Glutamatergic neuron (in vitro differentiated cells): ENCODE results near the gene POLDIP3. TPM values are rescaled to one million over a fixed set of nuclear protein-coding genes. Genes with fewer than 3 reads are reported as not detected.
"Not testable (repeated sequence)": the region's sequence is repeated elsewhere in the genome, so short reads cannot be mapped to it uniquely, and the experiment has no call there.

ENCODE experiments used
- DNase-seq: peaks from one replicate; pipeline ENCODE4 v3.0.0; 2022
- H3K27ac Mint-ChIP-seq: one replicate; pipeline ENCODE4 v1.8.0; 2020; ENCODE audit warnings: mild to moderate bottlenecking, mixed read lengths, inconsistent platforms; ENCODE audit not compliant: unreplicated experiment
- H3K27me3 Mint-ChIP-seq: one replicate; pipeline ENCODE4 v1.8.0; 2020; ENCODE audit warnings: mild to moderate bottlenecking, moderate library complexity, mixed read lengths, inconsistent platforms; ENCODE audit not compliant: unreplicated experiment
- H3K36me3 Mint-ChIP-seq: one replicate; pipeline ENCODE4 v1.8.0; 2020; ENCODE audit warnings: mild to moderate bottlenecking, mixed read lengths, inconsistent platforms; ENCODE audit not compliant: unreplicated experiment
- H3K4me1 Mint-ChIP-seq: one replicate; pipeline ENCODE4 v1.8.0; 2020; ENCODE audit warnings: mild to moderate bottlenecking, low read depth, mixed read lengths, inconsistent platforms; ENCODE audit not compliant: unreplicated experiment
- H3K4me3 Mint-ChIP-seq: one replicate; pipeline ENCODE4 v1.8.0; 2020; ENCODE audit warnings: mild to moderate bottlenecking, mixed read lengths, inconsistent platforms; ENCODE audit not compliant: unreplicated experiment
- H3K9me3 Mint-ChIP-seq: one replicate; pipeline ENCODE4 v1.8.0; 2020; ENCODE audit warnings: mild to moderate bottlenecking, moderate library complexity, mixed read lengths, inconsistent platforms; ENCODE audit not compliant: unreplicated experiment
- total RNA-seq: library from RNA; stranded (reverse); fragmentation: NEBNext Ultra II Directional; extraction: Animal tissue kit (Norgen Biotek cat#: 25700); gene quantifications from one replicate; pipeline ENCODE4 v1.2.1, GENCODE V29; 2021; ENCODE audit not compliant: unreplicated experiment
- TF ChIP-seq, protein P1 (sequence below): fragments of 200-600 bp; sonication (generic); IDR thresholded peaks from one replicate; pipeline ENCODE4 v1.5.0; 2021; ENCODE audit not compliant: partially characterized antibody, unreplicated experiment

Gene POLDIP3
- total RNA-seq, 1 donor from 2014 or later = 52.8 TPM

- Mint-ChIP-seq H3K27me3 (no peaks in the 10 kb centered on the region), H3K36me3 (no peaks in the 10 kb centered on the region), H3K27ac (no peak overlapping the region), H3K4me1 (no peaks in the 10 kb centered on the region), H3K9me3 (peaks cover 2% of the 10 kb centered on the region), H3K4me3 (no peak overlapping the region)
- TF ChIP-seq, protein P1, sequence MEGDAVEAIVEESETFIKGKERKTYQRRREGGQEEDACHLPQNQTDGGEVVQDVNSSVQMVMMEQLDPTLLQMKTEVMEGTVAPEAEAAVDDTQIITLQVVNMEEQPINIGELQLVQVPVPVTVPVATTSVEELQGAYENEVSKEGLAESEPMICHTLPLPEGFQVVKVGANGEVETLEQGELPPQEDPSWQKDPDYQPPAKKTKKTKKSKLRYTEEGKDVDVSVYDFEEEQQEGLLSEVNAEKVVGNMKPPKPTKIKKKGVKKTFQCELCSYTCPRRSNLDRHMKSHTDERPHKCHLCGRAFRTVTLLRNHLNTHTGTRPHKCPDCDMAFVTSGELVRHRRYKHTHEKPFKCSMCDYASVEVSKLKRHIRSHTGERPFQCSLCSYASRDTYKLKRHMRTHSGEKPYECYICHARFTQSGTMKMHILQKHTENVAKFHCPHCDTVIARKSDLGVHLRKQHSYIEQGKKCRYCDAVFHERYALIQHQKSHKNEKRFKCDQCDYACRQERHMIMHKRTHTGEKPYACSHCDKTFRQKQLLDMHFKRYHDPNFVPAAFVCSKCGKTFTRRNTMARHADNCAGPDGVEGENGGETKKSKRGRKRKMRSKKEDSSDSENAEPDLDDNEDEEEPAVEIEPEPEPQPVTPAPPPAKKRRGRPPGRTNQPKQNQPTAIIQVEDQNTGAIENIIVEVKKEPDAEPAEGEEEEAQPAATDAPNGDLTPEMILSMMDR = no peak
- no peak for DNase-seq
Measured at GRCh38 chr22:42565956-42566355, 48.7 kb downstream of the POLDIP3 start.

DNA sequence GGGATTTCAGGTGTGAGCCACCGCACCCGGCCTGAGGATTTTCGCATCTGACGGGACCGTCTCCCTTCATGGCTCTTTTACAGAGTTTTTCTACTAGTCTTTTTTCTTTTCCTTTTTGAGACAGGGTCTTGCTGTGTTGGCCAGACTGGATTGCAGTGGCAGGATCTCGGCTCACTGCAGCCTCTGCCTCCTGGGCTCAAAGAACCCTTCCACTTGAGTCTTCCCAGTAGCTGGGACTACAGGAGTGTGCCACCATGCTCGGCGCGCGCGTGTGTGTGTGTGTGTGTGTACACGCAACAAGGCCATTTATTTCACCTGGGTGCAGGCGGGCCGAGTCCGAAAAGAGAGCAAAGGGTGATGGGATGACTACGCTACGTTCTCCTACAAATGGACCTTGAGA is 50.0 kb downstream of the POLDIP3 start:
- H3K4me3 Mint-ChIP-seq = no peak overlapping the region

GRCh38 chr22:42563943-42564342 is 50.7 kb downstream of the POLDIP3 start:
- H3K27me3 Mint-ChIP-seq, H3K4me1 Mint-ChIP-seq, DNase-seq, H3K36me3 Mint-ChIP-seq, H3K9me3 Mint-ChIP-seq, H3K27ac Mint-ChIP-seq, H3K4me3 Mint-ChIP-seq: not testable (repeated sequence)

More for the DNA sequence above, 50.0 kb downstream of the POLDIP3 start:
- H3K36me3 Mint-ChIP-seq = no peaks in the 10 kb centered on the region
- no peak for DNase-seq
- peaks cover 3% of the 10 kb centered on the region for H3K9me3 Mint-ChIP-seq
- no peaks in the 10 kb centered on the region for H3K27me3 Mint-ChIP-seq
- TF ChIP-seq, protein P1 = no peak
- H3K27ac Mint-ChIP-seq = no peak overlapping the region
- H3K4me1 Mint-ChIP-seq = no peaks in the 10 kb centered on the region

DNA sequence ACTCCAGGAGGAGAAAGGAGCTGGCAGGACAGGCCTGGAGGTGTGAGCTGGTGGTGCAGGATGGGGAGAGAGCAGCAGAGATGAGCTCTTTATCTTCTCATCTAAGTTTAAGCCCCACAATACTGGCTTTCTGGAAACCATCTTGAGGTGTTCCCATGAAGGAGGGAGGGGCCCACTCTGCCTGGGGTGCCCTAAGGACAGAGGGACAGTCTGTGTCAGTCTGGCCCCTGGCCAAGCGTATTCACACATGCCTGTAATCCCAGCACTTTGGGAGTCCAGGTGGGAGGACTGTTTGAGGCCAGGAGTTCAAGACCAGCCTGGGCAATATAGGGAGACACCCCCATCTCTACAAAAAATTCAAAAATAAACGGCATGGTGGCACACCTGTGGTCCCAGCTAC is 52.0 kb downstream of the POLDIP3 start:
- no peak for DNase-seq
- peaks cover 3% of the 10 kb centered on the region for H3K9me3 Mint-ChIP-seq
- no peak overlapping the region for H3K27ac Mint-ChIP-seq
- TF ChIP-seq, protein P1 = no peak
- no peak overlapping the region for H3K4me3 Mint-ChIP-seq
- no peaks in the 10 kb centered on the region for H3K27me3 Mint-ChIP-seq
- H3K36me3 Mint-ChIP-seq = no peaks in the 10 kb centered on the region
- no peaks in the 10 kb centered on the region for H3K4me1 Mint-ChIP-seq

- H3K4me3 Mint-ChIP-seq = no peak overlapping the region
- peaks cover 3% of the 10 kb centered on the region for H3K9me3 Mint-ChIP-seq
- H3K36me3 Mint-ChIP-seq = no peaks in the 10 kb centered on the region
- TF ChIP-seq, protein P1 = no peak
- no peak overlapping the region for H3K27ac Mint-ChIP-seq
- no peaks in the 10 kb centered on the region for H3K27me3 Mint-ChIP-seq
- no peak for DNase-seq
- H3K4me1 Mint-ChIP-seq = no peaks in the 10 kb centered on the region
Measured at GRCh38 chr22:42562279-42562678, 52.4 kb downstream of the POLDIP3 start.

DNA sequence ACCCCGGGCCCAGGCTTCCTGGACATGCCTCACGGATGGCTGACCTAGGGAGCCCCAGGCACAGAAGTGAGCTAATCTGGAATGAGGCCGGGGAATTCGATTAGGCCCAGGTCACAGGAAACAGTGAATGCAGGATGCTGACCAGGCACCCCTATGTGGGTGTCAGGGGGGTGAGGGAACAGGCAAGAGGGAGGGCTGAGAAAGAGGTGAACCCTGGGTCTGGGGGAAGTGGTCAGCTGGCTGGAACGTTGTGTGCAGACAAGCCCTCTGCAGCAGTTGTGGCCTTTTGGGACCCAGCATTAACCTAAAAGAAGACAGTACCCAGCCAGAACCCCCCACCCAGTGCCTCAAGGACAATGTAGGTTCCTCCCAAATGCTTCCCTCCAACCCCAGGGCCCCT is 52.8 kb downstream of the POLDIP3 start:
- Mint-ChIP-seq H3K9me3 (peaks cover 3% of the 10 kb centered on the region), H3K4me3 (no peak overlapping the region), H3K27ac (no peak overlapping the region), H3K36me3 (no peaks in the 10 kb centered on the region), H3K27me3 (no peaks in the 10 kb centered on the region), H3K4me1 (no peaks in the 10 kb centered on the region)
- TF ChIP-seq, protein P1 = no peak
- DNase-seq = no peak
